ENCODE measurements around the gene RTL3.

Gene RTL3

DNA sequence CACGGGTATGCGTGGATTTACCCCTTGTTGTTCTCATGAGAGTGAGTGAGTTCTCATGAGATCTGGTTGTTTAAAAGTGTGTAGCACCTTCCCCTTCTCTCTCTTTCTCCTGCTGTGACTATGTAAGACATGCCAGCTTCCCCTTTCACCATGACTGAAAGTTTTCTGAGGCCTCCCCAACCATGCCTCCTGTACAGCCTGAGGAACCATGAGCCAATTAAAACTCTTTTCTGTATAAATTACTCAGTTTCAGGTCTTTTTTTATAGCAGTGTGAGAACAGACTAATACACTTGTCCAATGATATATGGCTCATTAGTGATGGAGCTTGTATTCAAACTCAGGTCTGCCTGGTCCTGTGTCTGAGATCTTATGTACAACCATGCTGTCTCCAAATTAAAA lies 28.5 kb upstream of the RTL3 start:
- TF ChIP-seq, protein P1, sequence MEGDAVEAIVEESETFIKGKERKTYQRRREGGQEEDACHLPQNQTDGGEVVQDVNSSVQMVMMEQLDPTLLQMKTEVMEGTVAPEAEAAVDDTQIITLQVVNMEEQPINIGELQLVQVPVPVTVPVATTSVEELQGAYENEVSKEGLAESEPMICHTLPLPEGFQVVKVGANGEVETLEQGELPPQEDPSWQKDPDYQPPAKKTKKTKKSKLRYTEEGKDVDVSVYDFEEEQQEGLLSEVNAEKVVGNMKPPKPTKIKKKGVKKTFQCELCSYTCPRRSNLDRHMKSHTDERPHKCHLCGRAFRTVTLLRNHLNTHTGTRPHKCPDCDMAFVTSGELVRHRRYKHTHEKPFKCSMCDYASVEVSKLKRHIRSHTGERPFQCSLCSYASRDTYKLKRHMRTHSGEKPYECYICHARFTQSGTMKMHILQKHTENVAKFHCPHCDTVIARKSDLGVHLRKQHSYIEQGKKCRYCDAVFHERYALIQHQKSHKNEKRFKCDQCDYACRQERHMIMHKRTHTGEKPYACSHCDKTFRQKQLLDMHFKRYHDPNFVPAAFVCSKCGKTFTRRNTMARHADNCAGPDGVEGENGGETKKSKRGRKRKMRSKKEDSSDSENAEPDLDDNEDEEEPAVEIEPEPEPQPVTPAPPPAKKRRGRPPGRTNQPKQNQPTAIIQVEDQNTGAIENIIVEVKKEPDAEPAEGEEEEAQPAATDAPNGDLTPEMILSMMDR (IDR thresholded peaks at IDR 0.05; ENCODE audit: control insufficient read depth, insufficient read depth, low read depth, low read length, missing control alignments) = no peak
- H3K4me3 ChIP-seq (ENCODE audit: control insufficient read depth, low read depth, low read length) = no peak overlapping the region

DNA sequence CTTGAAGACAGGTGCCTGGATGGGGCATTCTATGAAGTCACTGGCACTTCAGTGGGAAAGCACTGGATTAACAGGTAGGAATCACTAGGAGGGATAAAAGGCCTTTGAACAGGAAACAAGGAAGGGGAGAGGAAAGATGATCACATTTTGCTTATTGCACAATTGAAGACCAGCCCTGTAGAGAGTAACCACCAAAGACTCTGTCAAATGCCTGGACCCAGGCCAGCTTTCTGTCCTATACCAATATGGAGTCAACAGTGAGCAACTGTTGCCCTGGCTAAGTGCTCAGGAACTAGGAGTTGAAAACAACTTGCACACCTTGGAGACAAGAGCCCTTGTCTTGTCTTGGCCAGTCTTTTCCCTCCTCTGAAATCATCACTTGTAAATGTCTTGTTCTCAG lies 14.1 kb upstream of the RTL3 start:
- TF ChIP-seq, protein P1 (IDR thresholded peaks at IDR 0.05; ENCODE audit: control insufficient read depth, insufficient read depth, low read depth, low read length, missing control alignments) = no peak

More for the DNA sequence above, 28.5 kb upstream of the RTL3 start:
- DNase-seq (ENCODE audit: low read depth) = no peak

DNA sequence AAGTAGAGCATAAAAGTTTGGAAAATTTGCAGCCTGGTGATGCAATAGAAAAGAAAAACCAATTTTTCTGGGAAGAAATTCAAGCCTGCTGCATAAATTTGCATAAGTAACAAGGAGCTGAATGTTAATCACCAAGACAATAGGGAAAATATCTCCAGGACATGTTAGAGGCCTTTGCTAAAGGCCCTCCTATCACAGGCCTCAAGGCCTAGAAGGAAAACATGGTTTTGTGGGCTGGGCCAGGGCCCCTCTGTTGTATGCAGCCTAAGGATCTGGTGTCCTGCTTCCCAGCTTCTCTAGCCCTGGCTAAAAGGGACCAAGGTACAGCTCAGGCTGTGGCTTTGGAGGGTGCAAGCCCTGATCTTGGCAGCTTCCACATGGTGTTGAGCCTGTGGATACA lies 6.2 kb upstream of the RTL3 start:
- DNase-seq (ENCODE audit: low read depth) = no peak
- TF ChIP-seq, protein P1 (IDR thresholded peaks at IDR 0.05; ENCODE audit: control insufficient read depth, insufficient read depth, low read depth, low read length, missing control alignments) = no peak

More for the DNA sequence above, 14.1 kb upstream of the RTL3 start:
- no peak for DNase-seq (ENCODE audit: low read depth)
- no peak overlapping the region for H3K4me3 ChIP-seq (ENCODE audit: control insufficient read depth, low read depth, low read length)

DNA sequence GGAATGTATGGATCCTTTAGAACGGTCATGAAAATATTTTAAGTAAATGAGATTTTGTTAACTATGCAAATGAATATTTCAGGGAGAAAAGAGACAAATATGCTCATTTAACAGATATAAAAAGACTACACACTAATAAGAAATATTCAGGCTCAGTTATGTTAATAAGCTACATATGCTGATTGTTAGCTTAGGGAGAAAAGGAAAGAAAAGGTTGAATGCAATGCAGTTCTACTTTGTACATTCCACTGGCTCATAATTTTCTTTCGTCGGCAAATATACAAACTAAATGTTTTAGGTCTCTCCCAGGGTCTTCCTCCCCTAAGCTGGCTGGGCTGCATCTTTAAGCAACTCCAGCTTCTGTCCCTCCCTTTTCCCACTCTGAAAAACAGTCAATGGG lies 2.7 kb upstream of the RTL3 start:
- H3K4me3 ChIP-seq (ENCODE audit: control insufficient read depth, low read depth, low read length) = no peak overlapping the region
- TF ChIP-seq, protein P1 (IDR thresholded peaks at IDR 0.05; ENCODE audit: control insufficient read depth, insufficient read depth, low read depth, low read length, missing control alignments) = no peak
- DNase-seq (ENCODE audit: low read depth) = no peak

More for the DNA sequence above, 6.2 kb upstream of the RTL3 start:
- no peak overlapping the region for H3K4me3 ChIP-seq (ENCODE audit: control insufficient read depth, low read depth, low read length)

DNA sequence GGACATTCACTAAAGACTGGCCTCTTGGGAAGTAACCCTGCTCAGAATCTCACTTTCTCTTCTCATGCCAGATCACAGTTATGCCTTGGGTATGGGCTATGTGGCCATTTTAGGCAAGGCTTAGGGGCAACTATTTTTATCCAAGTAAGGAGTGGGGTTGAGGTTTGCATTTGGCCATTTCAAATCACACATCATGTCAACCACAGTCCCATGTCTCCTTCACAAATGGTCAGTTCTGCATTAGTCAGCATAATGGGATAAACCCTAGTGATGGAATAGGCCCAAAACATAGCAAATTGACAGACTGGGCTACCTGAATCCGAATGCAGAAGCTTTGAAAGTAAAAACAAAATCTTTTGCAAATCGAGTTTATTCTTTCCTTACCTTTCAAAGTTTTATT lies 827 bp upstream of the RTL3 start:
- DNase-seq (ENCODE audit: low read depth) = no peak
- TF ChIP-seq, protein P1 (IDR thresholded peaks at IDR 0.05; ENCODE audit: control insufficient read depth, insufficient read depth, low read depth, low read length, missing control alignments) = no peak
- no peak overlapping the region for H3K4me3 ChIP-seq (ENCODE audit: control insufficient read depth, low read depth, low read length)

DNA sequence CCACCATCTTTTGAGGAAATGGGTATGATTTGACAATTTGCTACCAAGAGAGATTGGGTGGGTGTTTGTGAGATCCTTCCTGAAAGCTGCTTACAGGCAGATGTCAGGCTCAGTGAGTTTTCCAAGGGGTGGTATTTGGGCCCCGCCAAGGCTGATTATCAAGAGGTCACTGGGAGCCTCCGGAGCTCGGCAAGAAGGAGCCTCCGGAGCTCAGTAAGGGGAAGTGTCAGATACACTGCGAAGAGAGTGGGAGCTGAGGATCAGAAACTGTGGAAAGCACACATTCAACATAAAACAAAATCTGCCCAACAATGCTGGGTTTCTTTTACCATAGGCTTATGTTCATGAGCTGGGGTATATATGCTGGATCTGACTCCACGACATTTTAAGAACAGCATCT lies 714 bp downstream of the RTL3 start:
- TF ChIP-seq, protein P1 (IDR thresholded peaks at IDR 0.05; ENCODE audit: control insufficient read depth, insufficient read depth, low read depth, low read length, missing control alignments) = no peak
- no peak for DNase-seq (ENCODE audit: low read depth)
- no peak overlapping the region for H3K4me3 ChIP-seq (ENCODE audit: control insufficient read depth, low read depth, low read length)

DNA sequence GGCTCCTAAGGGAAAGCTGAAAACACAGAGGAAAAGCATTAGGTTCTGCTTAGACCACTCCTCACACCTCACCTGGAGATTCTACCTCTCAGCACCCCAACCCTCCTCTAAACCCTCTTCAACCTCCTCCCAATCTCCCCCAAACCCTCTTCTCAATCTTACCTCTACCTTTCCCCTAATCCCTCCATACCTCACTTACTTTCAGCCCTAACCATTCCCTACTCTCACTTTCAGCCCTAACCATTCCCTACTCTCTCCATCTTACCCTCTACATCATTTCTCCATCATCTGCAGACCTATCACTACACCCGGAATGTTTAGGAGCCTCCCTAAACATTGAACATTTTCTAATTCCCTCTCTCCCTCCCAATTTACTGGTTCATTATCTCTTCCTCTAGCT lies 3.5 kb downstream of the RTL3 start:
- DNase-seq (ENCODE audit: low read depth) = no peak
- no peak overlapping the region for H3K4me3 ChIP-seq (ENCODE audit: control insufficient read depth, low read depth, low read length)
- TF ChIP-seq, protein P1 (IDR thresholded peaks at IDR 0.05; ENCODE audit: control insufficient read depth, insufficient read depth, low read depth, low read length, missing control alignments) = no peak

All from AG09309 (cell line).